Hippocampal formation (tissue), 2 donors: Measurements from ENCODE around the gene RNLS.
A peak's percentile ranks its signal among the peaks of the same experiment; 100 is the strongest.

Source experiments
- DNase-seq, 2 donors: peaks; one replicate each; lab custom pipeline; 2025; lab: John Stamatoyannopoulos, UW

Gene RNLS

DNA sequence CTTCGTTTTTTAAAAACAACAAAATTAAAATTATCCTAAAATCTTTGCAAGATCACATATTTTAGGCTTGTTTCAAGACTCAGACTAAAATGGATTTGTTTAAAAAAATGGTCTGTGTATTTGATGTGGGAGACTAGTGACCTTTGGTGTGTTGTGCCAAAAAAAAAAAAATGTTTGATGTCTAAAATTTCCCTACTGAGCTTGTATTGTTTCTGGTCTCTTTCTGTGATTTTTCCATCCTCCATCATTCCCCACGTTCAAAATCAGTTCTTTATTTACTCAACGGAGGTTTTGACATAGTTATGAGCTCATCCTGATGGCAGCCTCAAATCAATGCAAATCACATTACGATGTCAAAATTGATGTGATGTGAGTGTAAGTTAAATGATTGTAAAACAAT lies 326.2 kb downstream of the RNLS start:
- DNase-seq, result no peak

DNA sequence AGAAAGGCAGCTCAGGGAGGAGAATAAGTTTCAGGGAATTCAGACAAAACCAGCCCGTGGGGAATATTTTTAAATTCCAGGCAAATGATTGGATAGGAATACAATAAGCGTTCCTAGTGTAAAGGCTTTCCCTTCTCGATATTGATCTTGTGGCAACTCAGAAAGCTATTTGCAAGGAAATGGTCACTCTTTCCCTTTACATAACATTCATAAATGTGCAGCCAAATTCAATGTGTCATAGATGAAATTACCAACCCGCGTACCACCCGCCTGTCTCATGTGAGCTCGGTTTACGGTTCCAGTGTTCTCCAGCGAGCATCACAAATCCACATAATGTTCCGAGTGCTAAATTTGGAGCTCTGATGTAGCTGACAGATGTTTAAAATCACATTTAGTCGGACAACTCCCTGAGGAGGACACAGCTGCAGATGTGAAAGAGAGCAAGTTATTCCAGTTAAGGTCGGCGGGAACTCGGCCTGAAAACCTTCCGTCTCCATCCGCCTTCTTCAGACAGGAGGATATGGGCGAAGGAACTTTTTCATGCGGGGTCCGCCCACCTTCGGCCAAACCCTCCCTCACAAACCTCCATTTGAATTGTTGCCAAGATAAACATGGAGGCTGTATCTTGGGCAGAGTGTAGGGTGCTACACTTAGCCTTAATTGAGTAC lies 327.0 kb downstream of the RNLS start:
- no peak for DNase-seq

DNA sequence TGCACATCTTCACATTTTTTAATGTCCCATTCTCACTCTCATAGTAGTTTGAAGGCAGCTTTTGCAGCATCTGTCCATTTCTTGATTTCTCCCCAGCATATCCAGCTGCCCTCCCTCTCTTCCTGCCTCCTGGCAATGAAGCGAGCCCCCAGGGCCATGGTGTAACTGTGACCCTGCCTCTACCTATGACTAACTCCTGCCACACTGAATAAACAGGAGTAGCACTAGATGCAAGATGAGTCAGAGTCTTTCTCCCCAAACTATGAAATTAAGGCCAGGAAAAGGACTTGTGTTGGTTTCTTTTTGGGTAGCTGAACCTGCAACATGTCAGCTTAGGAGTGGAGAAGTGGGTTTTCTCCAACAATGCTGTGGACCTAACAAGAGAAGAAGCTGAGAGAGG lies 329.0 kb downstream of the RNLS start:
- no peak for DNase-seq

DNA sequence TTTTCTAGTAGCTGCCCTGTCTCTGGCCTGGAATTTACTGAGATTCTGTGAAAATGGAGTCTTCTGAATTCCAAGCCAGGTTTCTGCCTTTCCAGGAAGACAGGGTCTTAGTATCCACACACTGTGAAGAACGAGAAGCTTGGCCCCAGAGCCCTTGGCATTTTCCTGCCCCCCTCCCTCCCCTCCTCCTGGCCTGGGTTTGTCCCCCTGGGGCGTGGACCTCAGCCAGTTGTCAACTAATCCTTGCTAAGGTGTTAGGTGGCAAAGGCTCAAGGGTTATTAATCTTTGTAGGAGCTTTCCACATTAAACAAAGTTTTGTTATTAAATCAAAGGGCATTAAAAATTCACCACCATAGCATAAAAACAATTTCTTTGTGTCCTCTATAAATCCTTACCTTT lies 329.5 kb downstream of the RNLS start:
- DNase-seq, result no peak

DNA sequence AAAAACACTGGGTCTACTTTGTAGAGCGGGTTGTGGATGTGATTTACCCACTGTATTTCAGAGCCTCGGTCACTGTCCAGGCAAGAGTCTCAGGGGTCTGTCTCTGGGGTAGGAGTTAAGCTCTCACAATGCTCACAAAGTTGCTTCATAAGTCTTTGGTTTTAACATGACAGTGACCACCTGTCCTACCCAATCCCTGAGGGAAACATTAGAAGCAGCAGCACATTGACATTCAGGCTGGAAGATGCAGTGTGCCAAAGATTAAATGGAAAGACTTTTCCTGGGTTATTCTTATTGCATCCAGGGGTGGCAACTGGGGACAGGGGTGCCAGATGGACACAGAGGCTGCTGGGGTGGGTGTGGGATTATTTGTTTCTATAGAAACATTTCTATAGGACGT lies 330.0 kb downstream of the RNLS start:
- no peak for DNase-seq

DNA sequence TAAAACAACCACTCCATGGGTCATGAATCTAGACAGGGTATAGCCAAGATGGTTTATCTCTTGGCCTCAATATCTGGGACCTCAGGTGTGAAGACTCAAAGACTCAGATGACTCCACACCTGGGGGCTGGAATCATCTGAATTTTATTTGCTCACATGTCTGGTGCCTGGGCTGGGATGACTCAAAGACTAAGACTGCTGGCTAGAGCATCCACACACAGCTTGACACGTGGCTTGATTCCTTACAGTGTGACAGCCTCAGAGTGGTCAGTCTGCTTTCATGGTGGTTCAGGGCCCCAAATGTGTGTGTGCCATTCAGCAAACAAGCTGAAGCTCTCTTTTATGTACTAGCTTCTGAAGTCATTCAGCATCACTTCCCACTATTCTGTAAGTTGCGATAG lies 333.7 kb downstream of the RNLS start:
- DNase-seq, result no peak

DNA sequence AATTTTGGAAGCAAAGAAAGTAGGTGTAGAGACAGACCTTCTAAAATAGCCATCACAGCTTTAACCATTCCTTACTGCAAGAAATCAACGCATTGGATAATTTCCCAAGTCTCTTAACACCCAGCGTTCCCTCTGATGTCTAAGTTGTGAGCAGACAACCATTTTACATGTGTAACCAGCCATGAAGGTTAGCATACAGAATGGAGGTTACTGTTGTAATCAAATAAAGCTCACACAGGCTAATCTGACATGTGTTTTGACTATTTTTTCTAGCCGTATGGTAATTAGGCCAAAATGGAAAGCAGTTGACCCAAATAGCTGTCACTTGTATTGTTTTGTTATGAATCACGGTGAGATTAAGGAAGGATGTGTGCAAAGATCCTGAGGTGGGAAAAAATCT lies 336.4 kb downstream of the RNLS start:
- DNase-seq, result no peak

DNA sequence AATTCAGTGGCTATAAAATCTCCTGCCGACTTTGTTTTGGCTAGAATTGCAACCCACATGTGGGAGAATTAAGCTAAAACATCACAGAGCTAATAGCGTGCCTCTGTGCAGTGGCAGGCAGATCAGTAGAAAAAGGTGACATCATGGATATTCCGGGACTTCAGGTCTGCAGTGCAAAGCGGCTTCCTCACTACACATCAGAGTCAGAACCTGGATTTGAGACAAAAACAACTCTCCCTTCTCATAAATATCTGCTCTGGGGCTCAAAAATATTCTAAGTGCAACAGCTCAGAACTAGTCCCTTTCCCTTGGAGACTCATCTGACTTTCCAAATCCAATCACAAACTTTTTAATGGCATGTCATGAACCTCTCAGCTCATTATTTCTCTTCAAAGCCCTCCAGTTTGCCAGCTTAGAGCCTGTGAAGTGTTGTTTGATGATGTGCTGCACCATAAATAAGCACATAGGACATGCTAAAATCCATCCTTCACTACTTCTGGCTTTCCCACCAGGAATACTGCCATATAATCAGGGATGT lies 337.1 kb downstream of the RNLS start:
- DNase-seq, result peak in 1 of 2 donors; percentile 10

DNA sequence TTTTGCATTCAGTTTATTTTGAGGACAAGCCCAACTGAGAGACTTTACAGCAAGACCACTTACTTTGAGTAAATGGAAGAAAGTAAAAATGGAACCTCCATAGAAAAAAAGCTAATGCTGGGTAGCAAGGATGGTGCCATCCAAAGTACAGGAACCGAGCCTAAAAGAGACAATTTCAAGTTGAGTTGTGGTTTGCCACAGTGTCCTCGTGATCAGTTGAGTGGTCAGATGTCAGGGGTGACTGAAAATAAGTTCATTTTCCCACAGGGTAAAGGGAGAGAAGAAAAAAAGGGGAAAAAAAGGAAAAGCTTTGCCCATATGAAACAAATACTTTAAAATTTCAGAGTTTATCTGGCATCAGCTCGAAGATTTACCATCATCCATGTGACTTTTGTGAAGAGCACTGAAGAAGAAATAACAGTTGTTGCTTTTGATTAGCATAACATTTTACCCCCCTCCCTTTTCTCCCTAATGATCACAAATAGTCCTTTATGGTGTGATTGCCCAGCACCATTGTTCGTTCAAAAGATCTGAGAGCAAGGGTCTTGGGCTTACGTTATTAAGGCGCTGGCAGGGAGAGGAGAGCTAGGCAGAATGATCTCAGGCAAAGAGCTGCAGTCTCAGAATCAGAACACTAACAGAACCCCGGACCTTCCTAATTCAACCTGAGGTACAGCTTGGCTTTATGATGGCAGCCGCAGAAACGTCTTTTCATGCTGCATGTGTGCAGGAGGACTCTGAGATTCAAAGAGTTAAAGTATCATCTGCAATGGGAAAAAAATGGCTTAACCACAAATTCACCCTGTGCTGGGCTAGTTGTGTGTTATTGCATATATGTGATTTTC lies 338.1 kb downstream of the RNLS start:
- no peak for DNase-seq

DNA sequence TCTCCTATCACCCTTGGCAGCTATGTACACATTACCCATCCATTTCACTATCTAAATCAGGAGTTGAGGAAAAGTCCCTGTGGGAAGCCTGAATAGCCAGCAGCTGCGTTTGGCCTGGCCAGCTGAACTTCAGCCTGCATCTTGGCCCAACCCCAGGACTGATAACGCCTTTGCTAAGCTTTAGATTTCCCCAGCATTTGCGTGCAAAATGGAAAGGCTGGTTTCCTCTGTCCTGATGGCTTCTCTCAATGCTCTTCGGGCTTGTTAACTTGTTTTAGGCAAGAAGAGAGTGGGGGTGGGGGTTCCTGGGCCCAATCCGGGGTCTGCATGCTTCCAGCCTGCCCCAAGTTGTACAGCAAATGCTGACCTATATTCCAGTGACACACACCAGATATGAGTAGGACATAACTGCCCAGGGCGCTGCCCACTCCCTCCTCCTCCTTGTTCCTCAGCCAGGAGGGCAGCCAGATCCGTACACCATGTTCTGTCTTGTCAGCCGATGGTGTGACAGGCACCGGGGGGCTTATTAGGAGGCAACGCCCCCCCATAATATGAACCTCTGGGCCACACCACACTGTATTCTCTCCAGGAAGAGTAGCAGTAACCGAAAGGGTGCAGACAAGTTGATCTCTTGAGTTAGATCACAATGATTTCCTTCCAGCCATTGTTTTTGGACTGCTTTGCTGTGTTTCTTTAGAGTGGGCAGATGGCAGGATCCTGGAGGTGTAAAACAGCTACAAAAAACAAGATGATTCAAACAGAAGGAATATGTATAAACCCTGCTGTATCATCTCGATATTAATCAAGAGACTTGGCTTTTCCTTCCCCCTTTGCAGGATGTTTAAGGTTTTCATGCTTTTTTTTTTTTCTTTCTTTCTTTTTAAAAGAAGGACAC lies 339.0 kb downstream of the RNLS start:
- peak in 1 of 2 donors; percentile 27 for DNase-seq

DNA sequence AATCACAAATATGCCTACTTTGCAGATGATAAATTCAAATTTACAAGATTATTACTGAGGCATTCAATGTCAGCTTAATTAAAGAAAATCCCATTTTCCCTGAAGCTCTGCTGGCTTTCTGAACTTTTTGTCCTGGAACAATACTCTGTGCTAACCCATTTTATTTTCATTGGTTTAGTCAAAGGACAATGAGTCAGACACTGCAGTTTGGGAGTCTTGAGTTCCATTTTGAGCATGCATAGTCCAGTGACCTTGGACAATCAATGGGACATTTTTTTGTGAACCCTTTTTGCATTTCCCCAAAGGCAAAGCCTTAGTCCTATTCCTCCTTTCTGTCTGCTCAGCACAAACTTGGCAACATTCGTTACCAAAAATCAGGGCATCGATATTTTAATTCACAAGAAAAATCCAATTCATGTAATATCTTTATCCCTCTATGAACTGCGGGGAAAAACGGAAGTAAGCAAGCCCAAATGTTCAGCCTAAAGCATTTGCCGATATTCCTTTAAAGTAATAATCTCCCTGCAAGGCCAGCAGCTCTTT lies 339.8 kb downstream of the RNLS start:
- no peak for DNase-seq

DNA sequence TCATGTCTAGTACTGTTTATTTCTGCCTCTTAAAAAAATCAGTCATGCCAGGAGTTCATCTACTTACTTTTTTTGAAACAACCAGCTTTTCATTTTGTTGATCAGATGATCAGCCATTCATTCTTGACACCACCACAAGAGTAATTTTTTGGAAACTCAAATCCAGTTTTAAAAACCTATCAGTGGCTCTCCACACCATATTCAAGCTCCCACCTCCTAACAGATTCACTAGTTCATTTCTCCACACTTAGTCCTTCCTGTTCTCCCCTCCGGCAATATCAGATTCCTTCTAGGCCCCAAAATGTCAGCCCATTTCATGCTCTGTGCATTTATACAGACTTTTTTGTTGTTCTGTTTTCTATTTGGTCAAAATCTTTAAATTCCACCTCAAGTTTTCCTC lies 341.6 kb downstream of the RNLS start:
- DNase-seq, result no peak

DNA sequence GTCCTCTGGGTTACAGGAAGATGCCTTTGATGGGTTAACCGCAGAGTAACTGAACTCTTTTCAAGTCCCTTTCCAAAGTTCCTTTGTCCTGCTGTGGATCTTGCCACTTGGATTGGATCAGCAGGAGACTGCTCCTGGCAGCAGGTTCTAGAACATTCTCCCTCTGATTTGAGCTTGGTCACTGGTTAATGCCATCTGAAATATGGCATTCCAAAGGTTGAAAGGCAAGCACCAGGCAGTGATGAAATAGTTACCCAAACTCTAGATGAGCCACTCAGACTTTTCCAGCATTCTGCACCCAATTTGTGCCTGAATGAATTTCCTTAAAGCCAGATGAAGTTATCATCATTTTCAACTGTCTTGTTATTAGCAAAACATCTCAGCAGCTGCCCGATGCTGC lies 343.9 kb downstream of the RNLS start:
- DNase-seq, result no peak

DNA sequence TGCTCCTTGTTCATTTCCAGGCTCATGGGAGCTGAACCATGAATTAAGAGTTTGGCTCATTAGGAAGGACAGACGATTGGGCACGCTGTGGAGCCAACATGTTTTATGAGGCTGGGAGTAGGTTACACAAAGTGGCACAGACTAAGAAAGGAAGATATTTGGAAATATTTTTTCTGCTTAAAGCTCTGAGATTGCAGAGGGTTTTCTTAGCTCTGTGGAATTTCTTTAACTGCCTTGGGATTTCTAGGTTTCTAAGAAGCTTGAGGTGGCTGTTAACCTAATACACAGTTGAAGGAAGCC lies 344.6 kb downstream of the RNLS start:
- no peak for DNase-seq

DNA sequence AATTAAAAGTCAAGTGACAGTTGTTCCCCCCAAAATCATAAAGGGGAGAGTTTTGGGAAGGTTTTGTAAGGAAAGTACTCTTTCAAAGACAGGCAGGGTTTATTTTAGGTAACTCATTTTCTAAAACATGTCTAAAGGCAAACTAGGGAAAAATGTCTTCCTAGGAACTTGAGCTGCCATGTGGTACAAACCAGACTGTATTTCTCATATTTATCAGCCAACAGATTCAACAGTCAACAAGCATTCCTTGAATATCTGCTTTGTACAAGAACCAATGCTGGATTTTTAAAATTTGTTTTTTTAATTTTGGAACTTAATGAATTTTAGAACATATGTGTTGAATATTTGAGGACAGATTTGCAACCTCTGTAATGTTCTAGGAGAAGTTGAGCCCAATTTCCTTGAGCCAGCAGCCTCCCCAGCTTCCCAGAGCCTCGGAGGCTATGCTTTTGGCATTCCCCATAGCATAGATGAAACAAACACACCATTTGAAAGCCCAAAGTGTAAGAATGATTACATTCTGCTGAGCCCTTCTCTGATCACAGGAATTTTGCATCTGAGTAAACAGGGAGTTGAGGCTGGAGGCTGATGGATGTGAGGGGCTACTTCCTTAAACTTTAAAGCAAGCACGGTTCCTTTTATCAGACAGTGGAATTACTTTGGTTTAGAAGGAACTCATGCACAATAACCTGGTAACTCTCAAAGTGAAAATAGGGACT lies 345.1 kb downstream of the RNLS start:
- no peak for DNase-seq

DNA sequence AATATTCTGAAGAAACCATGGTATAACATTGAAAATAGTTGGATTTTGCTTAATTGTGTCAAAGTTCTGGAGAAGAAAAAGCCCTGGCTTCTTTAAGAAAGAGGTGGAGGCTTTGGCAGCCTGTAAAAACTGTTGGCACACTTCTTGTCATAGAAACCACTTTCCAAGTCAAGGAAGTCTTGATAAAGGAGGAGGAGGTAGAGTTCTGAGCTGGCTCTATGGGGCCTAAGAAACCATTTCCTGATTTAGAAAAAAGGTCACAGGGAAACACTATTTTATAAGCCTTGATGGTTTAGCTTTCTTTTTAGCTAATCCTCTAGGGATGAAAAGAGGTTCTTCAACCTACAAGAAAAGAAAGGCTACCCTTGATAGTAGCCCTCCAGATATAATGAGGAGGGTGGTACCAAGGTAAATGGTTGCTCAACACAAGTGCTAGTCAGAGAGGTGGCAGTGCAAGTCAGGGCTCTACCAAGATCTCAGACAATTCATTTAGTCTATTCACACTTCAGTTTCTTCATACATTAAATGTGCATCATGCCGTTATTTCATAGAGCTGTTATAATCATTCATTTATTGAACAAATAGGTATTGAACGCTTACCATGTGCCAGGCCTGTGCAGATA lies 346.9 kb downstream of the RNLS start:
- no peak for DNase-seq

DNA sequence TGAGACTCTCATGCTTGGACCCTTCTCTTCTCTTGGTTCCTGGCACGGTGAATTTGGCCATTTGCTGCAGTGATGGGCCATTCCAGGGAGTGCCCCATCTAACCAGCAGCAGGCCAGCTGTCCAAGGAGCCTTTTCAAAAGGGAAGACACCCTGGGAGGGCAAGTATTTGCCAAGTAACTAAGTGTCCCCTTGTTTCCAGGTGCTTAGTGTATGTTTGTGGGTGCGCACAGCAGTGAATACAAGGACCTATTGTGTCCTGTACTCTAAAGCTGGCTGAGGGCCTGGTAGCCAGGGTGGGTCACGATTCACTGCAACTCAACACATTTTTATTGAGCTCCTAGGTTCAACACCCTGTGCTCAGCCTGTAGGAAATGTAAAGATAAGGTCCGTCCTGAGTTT lies 348.8 kb downstream of the RNLS start:
- no peak for DNase-seq

DNA sequence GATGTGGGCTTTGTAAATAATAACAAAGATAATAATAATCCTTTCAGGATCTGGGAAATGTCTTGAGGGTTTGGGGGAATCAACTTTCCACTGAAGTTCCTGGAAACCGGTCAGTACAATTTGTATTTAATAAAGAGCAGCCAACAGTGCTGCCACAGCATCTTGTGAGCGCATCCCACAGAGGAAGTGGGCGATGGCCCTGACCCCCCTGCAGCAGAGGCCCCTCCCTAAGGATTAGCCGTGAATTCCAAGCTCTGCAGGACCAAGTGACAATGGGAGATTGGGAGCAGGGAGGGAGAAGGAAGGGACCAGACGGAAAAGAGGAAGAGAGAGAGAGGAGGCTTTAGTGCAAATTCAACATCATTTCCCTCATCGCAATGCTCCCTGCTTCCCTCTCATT lies 349.2 kb downstream of the RNLS start:
- no peak for DNase-seq

DNA sequence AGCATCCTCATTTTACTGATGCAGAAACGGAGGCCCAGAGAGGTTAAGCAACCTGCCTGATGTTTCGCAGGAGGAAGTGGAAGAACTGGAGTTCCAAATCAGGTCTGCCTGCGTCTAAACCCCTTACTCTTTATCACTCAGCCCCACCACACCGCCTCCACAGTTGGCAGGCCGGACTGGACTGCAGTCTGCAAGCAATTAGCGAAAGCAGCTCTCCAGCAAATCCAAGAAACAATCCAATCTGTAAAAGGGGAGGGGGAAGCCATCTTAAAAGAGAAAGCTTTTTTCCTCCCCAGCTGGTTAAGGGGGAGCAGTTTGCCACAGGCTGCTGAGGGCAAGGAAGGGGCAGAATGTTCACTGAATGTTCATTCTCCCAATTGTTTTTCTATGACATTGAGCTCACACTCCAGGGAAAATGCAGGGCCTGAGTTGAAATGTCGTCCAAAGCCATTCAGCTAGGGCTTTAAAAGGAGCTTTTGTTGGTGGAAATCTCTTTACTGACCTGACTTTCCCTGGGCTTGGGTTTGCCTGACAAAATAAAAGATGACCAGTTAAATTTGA lies 350.1 kb downstream of the RNLS start:
- DNase-seq, result no peak

DNA sequence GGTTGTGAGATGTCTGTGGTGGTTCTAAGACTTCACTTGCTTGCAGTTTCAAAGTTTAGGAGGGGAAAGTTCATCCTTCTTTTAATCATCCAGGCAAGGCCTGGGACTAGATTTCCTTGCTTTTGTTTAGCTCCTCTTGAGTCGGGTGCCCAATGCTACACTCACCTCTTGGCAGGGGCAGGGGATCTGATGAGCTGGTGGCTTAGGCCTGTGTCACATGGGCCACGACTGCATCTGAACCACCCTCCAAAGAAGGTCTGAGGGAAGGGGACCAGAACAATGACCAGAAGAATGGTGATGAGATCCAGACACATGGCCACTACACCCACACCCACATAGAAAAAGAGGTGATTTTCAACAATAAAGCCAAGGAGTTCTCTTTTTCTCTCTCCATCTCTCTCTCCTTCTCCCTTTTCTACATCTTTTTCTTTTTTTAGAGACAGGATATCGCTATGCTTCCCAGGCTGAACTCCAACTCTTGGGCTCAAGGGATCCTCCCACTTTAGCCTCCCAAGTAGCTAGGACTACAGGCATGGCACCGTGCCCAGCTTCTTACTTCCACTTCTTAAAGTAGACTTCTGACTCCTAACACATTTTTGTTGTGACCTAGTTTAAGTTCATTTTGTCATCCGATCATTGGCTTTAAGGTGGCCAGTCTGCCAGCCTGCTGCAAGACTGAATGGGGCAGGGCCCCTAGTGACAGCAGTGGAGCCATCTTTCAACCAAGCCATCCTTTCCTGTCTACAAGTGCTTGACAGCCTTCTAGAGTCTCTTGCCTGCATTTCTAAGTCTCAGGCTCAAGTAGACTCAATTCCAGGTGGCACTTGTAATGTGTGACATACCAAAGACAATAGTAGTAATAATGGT lies 350.9 kb downstream of the RNLS start:
- DNase-seq, result no peak
